ENCODE data around the gene VAT1L. TPM values are rescaled to one million over a fixed set of nuclear protein-coding genes. Genes with fewer than 3 reads are reported as not detected.

The VAT1L gene
- total and polyA plus RNA-seq, 10 donors, result 0.02 to 0.23 (median 0.10) TPM; not detected in 4

DNA sequence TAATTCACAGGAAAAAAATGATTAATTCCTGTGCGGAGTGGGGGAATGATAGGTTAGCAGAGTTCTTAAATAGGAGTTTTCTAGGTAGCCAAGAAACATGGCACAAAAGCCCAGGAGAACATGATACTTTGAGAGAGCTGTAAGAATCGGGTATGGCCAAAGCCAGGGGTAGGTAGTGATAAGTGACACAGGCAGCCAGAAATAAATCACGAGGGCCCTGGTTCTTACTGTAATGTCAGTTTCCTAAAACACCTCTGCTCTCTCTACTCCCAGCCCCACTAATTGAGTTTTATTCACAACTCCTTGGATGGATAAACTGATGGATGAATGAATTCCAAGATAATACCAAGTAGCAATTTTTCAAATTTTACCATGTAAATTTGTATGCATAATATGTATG lies 54.1 kb downstream of the VAT1L start:
- H3K4me3 ChIP-seq, result no peak overlapping the region
- no peaks in the 10 kb centered on the region for H3K4me1 ChIP-seq
- H3K36me3 ChIP-seq, result no peaks in the 10 kb centered on the region
- H3K9me3 ChIP-seq, result no peaks in the 10 kb centered on the region
- DNase-seq, result no peak
- 80 to 93% (median 81%) methylated on average over 3 of the region's 3 CpGs for WGBS, 5 donors
- H3K27me3 ChIP-seq (replicated peaks in 1 of 7), result peaks cover 0 to 13% (median 0%) of the 10 kb centered on the region in 7 donors
- intact Hi-C loops (cut with DNase I; ENCODE audit: low total_unique reads), result no loop called here
- H3K27ac ChIP-seq, result no peak overlapping the region
- TF ChIP-seq POLR2AphosphoS5 (IDR thresholded peaks at IDR 0.05), result no peak
- TF ChIP-seq, protein P1, sequence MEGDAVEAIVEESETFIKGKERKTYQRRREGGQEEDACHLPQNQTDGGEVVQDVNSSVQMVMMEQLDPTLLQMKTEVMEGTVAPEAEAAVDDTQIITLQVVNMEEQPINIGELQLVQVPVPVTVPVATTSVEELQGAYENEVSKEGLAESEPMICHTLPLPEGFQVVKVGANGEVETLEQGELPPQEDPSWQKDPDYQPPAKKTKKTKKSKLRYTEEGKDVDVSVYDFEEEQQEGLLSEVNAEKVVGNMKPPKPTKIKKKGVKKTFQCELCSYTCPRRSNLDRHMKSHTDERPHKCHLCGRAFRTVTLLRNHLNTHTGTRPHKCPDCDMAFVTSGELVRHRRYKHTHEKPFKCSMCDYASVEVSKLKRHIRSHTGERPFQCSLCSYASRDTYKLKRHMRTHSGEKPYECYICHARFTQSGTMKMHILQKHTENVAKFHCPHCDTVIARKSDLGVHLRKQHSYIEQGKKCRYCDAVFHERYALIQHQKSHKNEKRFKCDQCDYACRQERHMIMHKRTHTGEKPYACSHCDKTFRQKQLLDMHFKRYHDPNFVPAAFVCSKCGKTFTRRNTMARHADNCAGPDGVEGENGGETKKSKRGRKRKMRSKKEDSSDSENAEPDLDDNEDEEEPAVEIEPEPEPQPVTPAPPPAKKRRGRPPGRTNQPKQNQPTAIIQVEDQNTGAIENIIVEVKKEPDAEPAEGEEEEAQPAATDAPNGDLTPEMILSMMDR (IDR thresholded peaks at IDR 0.05 in 8 of 11, conservative IDR thresholded peaks at IDR 0.05 in 3 of 11), result no peak
- no peak for TF ChIP-seq POLR2A (IDR thresholded peaks at IDR 0.05)

DNA sequence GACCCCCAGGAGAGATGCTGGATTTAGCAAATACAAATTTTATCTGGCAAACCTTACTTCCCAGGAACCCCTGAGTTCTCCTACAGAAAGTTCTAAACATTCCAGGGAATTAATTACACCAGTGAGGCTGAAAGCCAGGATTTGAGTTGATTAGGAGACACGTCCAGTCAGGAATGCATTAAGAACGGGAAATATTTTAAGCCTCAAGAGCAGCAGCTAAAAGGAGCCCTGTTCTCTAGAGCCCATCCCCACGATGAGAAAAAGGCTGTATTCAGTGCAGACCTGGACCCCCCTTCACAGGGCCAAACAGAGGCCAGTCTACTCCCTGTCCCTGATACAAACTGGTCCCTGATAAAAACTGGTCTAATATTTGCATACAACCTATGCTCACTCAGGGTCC lies 55.0 kb downstream of the VAT1L start:
- Histone ChIP-seq H3K36me3 (no peaks in the 10 kb centered on the region), H3K27me3 (replicated peaks in 1 of 7) (peaks cover 0 to 17% (median 0%) of the 10 kb centered on the region in 7 donors), H3K9me3 (no peaks in the 10 kb centered on the region), H3K4me1 (no peaks in the 10 kb centered on the region), H3K27ac (no peak overlapping the region), H3K4me3 (no peak overlapping the region)
- 66 to 82% (median 70%) methylated on average over 3 of the region's 3 CpGs for WGBS, 5 donors
- intact Hi-C loops (cut with DNase I; ENCODE audit: low total_unique reads), result no loop called here
- TF ChIP-seq, protein P1 (IDR thresholded peaks at IDR 0.05 in 8 of 11, conservative IDR thresholded peaks at IDR 0.05 in 3 of 11), result no peak
- TF ChIP-seq POLR2A (IDR thresholded peaks at IDR 0.05) (no peak), POLR2AphosphoS5 (IDR thresholded peaks at IDR 0.05) (no peak)
- no peak for DNase-seq

DNA sequence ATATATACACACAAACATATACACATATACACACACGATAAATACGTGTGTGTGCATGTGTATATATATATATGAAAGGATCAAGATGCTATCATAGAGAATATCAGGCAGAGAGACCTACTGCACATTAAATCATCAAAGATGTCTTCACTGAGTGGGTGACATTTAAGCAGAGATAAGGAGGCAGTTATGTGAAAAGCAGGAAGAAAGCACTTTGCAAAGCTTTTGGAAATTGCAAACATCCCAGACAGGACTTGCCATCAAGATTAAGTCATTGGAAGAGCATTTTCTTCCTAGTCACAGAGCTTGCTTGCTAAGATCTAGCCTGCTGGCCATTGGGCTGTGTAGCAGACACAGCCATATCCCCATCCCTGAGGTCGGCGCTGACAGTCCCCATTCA lies 56.4 kb downstream of the VAT1L start:
- no peaks in the 10 kb centered on the region for H3K36me3 ChIP-seq
- peaks cover 0 to 17% (median 0%) of the 10 kb centered on the region in 7 donors for H3K27me3 ChIP-seq (replicated peaks in 1 of 7)
- intact Hi-C loops (cut with DNase I; ENCODE audit: low total_unique reads), result no loop called here
- 72 to 92% (median 75%) methylated on average over 4 of the region's 4 CpGs for WGBS, 5 donors
- no peak overlapping the region for H3K4me3 ChIP-seq
- H3K27ac ChIP-seq, result no peak overlapping the region
- H3K9me3 ChIP-seq, result no peaks in the 10 kb centered on the region
- no peaks in the 10 kb centered on the region for H3K4me1 ChIP-seq
- DNase-seq, result no peak
- no peak for TF ChIP-seq POLR2A (IDR thresholded peaks at IDR 0.05)
- no peak for TF ChIP-seq POLR2AphosphoS5 (IDR thresholded peaks at IDR 0.05)
- TF ChIP-seq, protein P1 (IDR thresholded peaks at IDR 0.05 in 8 of 11, conservative IDR thresholded peaks at IDR 0.05 in 3 of 11), result no peak

DNA sequence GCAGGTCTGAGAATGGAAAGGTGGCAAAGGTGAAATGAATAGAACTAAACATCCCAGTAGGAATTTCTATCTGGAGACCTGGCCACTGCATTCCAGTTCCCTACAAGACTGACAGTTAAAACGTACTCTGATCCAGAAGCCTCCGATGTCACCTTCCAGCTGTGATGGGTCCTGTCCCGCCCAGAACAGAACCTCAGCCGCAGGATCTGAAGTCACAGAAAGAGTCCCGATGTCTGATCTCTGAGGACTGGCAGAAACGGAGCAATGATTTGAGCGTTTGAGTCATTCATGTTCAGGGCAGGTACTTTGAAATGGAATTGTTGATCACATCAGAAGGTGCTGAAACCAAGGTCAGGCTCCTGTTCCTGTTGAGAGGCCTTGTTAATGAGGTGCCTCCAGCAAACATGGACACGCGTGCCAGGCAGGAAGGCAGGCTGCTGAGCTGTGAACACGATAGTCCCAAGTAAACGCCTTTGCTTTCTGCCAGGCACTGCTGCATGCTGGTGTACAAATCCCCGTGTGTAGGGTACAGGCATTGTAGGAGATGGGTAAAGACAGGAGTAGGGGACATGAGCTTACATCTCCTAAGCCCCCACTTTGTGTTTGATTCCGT lies 61.4 kb downstream of the VAT1L start:
- DNase-seq, result no peak
- Histone ChIP-seq H3K4me1 (no peaks in the 10 kb centered on the region), H3K27me3 (replicated peaks in 1 of 7) (peaks cover 0 to 14% (median 0%) of the 10 kb centered on the region in 7 donors), H3K36me3 (no peaks in the 10 kb centered on the region), H3K9me3 (no peaks in the 10 kb centered on the region), H3K4me3 (no peak overlapping the region), H3K27ac (no peak overlapping the region)
- 73 to 82% (median 77%) methylated on average over 13 of the region's 13 CpGs for WGBS, 5 donors
- no peak for TF ChIP-seq POLR2A (IDR thresholded peaks at IDR 0.05)
- no peak for TF ChIP-seq POLR2AphosphoS5 (IDR thresholded peaks at IDR 0.05)
- TF ChIP-seq, protein P1 (IDR thresholded peaks at IDR 0.05 in 8 of 11, conservative IDR thresholded peaks at IDR 0.05 in 3 of 11), result no peak
- intact Hi-C loops (cut with DNase I; ENCODE audit: low total_unique reads), result no loop called here

Measured in spleen (tissue), 11 donors.